Activated CD4-positive, alpha-beta T cell treated with anti-CD3 and anti-CD28 coated beads, Interleukin-2, amount 10 ng/mL, durations not matched to agents 24 days and 14 days (primary cell): ENCODE results near the gene ABHD16B. TPM values are rescaled to one million over a fixed set of nuclear protein-coding genes. Genes with fewer than 3 reads are reported as not detected.

Experiments used
- DNase-seq: peaks from one replicate; pipeline ENCODE4 v3.0.0; 2022
- H3K27ac Mint-ChIP-seq: one replicate; pipeline ENCODE4 v1.8.0; 2022; ENCODE audit warnings: mild to moderate bottlenecking, mixed read lengths
- H3K27me3 Mint-ChIP-seq: one replicate; pipeline ENCODE4 v1.8.0; 2022; ENCODE audit warnings: mixed read lengths
- H3K36me3 Mint-ChIP-seq: one replicate; pipeline ENCODE4 v1.8.0; 2022; ENCODE audit warnings: low read depth, mild to moderate bottlenecking, mixed read lengths
- H3K4me1 Mint-ChIP-seq: one replicate; pipeline ENCODE4 v1.8.0; 2021; ENCODE audit warnings: mixed read lengths
- H3K4me3 Mint-ChIP-seq: one replicate; pipeline ENCODE4 v1.8.0; 2022; ENCODE audit warnings: mild to moderate bottlenecking, moderate library complexity, mixed read lengths
- H3K9me3 Mint-ChIP-seq: one replicate; pipeline ENCODE4 v1.8.0; 2021; ENCODE audit warnings: mixed read lengths
- intact Hi-C: fragments of 100-400 bp; cut with micrococcal nuclease; formaldehyde crosslinking; loops from one replicate; pipeline ENCODE4 v1.15.1; 2023
- total RNA-seq: library from RNA; stranded (reverse); gene quantifications from 2 replicates; pipeline ENCODE4 v1.2.3, GENCODE V29; 2022

ABHD16B gene
- total RNA-seq, 1 donor from 2014 or later, result 0.19 TPM

DNA sequence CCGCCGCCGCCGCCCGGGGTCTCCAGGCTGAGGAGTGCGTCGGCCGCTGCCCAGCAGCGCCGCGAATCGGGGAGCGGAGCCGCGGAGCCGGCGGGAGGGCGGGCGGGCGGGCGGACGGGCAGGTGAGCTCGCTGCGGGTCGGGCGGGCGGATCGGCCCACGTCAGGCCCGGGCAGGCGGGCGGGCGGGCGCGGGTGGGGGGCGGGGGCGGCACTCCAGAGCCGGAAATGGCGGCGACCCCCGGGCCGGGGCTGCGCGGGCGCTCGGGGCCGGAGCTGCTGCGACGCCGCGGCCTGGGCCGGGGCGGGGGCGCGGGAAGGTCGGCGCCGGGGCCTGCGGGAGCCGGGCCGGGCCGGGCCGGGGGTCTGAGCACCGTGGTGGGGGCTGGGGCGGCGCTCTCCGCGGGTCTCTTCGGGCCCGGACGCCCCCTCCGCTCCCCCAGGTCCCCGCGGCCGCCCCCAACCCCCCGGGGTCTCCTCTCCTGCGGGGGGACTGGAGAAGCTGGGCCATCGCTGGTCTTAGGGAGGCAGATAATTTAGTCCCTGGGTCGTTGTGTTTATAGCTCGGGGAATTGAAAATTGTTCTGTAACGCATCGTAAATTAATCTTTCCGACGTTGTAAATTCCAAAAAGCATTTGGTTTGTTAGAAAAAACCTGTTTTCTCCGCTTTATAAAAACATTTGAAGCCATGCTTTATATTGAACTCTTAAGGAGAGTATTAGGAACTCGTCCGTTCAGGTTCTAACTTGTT, 34.1 kb downstream of the ABHD16B start:
- intact Hi-C loops, result loop anchor here (2.0 to 5.0 kb wide), 3 partner anchors 31 to 85 kb away; partner anchors contain the start of genes PRPF6, TPD52L2 and UCKL1
- peaks cover 35% of the 10 kb centered on the region for H3K4me1 Mint-ChIP-seq
- peaks cover 32% of the 10 kb centered on the region for H3K36me3 Mint-ChIP-seq
- no peak for DNase-seq
- peak overlapping the region; percentile 90 for H3K4me3 Mint-ChIP-seq
- peaks cover 3% of the 10 kb centered on the region for H3K27me3 Mint-ChIP-seq
- no peaks in the 10 kb centered on the region for H3K9me3 Mint-ChIP-seq
- peak overlapping the region; percentile 94 for H3K27ac Mint-ChIP-seq

- H3K36me3 Mint-ChIP-seq, result peaks cover 29% of the 10 kb centered on the region
- peaks cover 3% of the 10 kb centered on the region for H3K27me3 Mint-ChIP-seq
- peak; percentile 68 for DNase-seq
- peak overlapping the region; percentile 90 for H3K4me3 Mint-ChIP-seq
- H3K27ac Mint-ChIP-seq, result peak overlapping the region; percentile 94
- H3K9me3 Mint-ChIP-seq, result no peaks in the 10 kb centered on the region
- intact Hi-C loops, result loop anchor here (2.0 to 5.0 kb wide), 4 partner anchors 31 to 85 kb away; partner anchors contain the start of genes PRPF6, TPD52L2 and UCKL1
- H3K4me1 Mint-ChIP-seq, result peaks cover 38% of the 10 kb centered on the region
Measured at GRCh38 chr20:63895952-63896263, 34.6 kb downstream of the ABHD16B start.

GRCh38 chr20:63896264-63897105, 35.2 kb downstream of the ABHD16B start:
- intact Hi-C loops, result loop anchor here (2.0 to 5.0 kb wide), 2 partner anchors 40 to 61 kb away; partner anchors contain the start of gene UCKL1
- H3K4me1 Mint-ChIP-seq, result peaks cover 43% of the 10 kb centered on the region
- peak; percentile 79 for DNase-seq
- H3K27me3 Mint-ChIP-seq, result peaks cover 3% of the 10 kb centered on the region
- peak overlapping the region; percentile 90 for H3K4me3 Mint-ChIP-seq
- no peaks in the 10 kb centered on the region for H3K9me3 Mint-ChIP-seq
- H3K36me3 Mint-ChIP-seq, result peaks cover 25% of the 10 kb centered on the region
- peak overlapping the region; percentile 94 for H3K27ac Mint-ChIP-seq

- peaks cover 3% of the 10 kb centered on the region for H3K27me3 Mint-ChIP-seq
- intact Hi-C loops, result loop anchor here (2.0 to 5.0 kb wide), 2 partner anchors 39 to 59 kb away; partner anchors contain the start of gene UCKL1
- DNase-seq, result no peak
- H3K4me1 Mint-ChIP-seq, result peaks cover 48% of the 10 kb centered on the region
- H3K4me3 Mint-ChIP-seq, result peak overlapping the region; percentile 76
- no peaks in the 10 kb centered on the region for H3K9me3 Mint-ChIP-seq
- H3K36me3 Mint-ChIP-seq, result peaks cover 31% of the 10 kb centered on the region
- H3K27ac Mint-ChIP-seq, result peak overlapping the region; percentile 59
Measured at GRCh38 chr20:63897978-63898561, 36.8 kb downstream of the ABHD16B start.

- peak overlapping the region; percentile 41 for H3K27ac Mint-ChIP-seq
- H3K4me1 Mint-ChIP-seq, result peaks cover 52% of the 10 kb centered on the region
- no peak overlapping the region for H3K4me3 Mint-ChIP-seq
Measured at GRCh38 chr20:63898882-63899558, 37.7 kb downstream of the ABHD16B start.

GRCh38 chr20:63900413-63900812, 39.1 kb downstream of the ABHD16B start:
- Mint-ChIP-seq H3K36me3 (peaks cover 33% of the 10 kb centered on the region), H3K27ac (no peak overlapping the region), H3K27me3 (no peaks in the 10 kb centered on the region), H3K4me1 (peaks cover 54% of the 10 kb centered on the region), H3K9me3 (no peaks in the 10 kb centered on the region), H3K4me3 (no peak overlapping the region)
- DNase-seq, result no peak
- intact Hi-C loops, result loop anchor here (5.0 kb wide), 1 partner anchor 222 kb away; no protein-coding TSS in a partner anchor

More at GRCh38 chr20:63898882-63899558, 37.7 kb downstream of the ABHD16B start:
- Mint-ChIP-seq H3K27me3 (peaks cover 2% of the 10 kb centered on the region), H3K9me3 (no peaks in the 10 kb centered on the region), H3K36me3 (peaks cover 33% of the 10 kb centered on the region)
- intact Hi-C loops, result loop anchor here (5.0 kb wide), 1 partner anchor 58 kb away; the partner anchor contains the start of gene UCKL1
- DNase-seq, result no peak

DNA sequence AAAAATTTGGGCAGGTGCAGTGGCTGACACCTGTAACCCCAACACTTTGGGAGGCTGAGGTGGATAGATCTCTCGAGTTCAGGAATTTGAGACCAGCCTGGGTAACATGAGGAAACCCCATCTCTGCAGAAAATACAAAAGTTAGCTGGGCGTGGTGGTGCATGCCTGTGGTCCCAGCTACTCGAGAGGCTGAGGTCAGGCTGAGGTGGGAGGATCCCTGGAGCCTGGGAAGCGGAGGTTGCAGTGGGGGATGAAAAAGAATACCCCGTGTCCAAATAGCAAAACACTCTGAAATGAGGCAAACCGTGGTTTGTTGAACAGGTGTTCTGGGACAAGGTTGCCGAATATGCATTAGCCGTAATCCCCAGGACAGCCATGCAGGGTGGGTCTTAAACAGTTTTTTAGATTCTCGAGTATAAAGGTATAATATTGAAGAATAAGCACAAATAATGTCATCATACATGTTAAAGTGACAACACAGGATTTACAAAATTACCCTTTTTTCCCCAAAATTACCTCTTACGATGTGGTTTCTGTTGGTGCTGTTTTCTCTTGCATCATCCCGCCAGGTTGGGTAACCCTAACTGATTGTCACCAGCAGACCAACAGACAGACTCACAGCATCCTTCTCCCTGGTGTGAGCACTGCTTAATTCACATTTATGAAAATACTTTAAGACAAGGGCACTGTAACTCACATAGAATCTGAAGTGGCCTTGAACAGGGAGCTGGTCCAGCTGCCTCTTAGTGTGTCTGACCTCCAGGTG, 42.7 kb downstream of the ABHD16B start:
- no peak for DNase-seq
- Mint-ChIP-seq H3K27ac (peak overlapping the region; percentile 47), H3K27me3 (no peaks in the 10 kb centered on the region), H3K4me1 (peaks cover 33% of the 10 kb centered on the region), H3K4me3 (no peak overlapping the region), H3K9me3 (no peaks in the 10 kb centered on the region), H3K36me3 (peaks cover 16% of the 10 kb centered on the region)
- intact Hi-C loops, result loop anchor here (5.0 kb wide), 1 partner anchor 218 kb away; no protein-coding TSS in a partner anchor

GRCh38 chr20:63908008-63908682, 46.8 kb downstream of the ABHD16B start:
- no peaks in the 10 kb centered on the region for H3K27me3 Mint-ChIP-seq
- no peaks in the 10 kb centered on the region for H3K9me3 Mint-ChIP-seq
- peaks cover 10% of the 10 kb centered on the region for H3K36me3 Mint-ChIP-seq
- peaks cover 31% of the 10 kb centered on the region for H3K4me1 Mint-ChIP-seq
- H3K4me3 Mint-ChIP-seq, result no peak overlapping the region
- intact Hi-C loops, result no loop called here
- no peak for DNase-seq
- peak overlapping the region; percentile 4 for H3K27ac Mint-ChIP-seq

DNA sequence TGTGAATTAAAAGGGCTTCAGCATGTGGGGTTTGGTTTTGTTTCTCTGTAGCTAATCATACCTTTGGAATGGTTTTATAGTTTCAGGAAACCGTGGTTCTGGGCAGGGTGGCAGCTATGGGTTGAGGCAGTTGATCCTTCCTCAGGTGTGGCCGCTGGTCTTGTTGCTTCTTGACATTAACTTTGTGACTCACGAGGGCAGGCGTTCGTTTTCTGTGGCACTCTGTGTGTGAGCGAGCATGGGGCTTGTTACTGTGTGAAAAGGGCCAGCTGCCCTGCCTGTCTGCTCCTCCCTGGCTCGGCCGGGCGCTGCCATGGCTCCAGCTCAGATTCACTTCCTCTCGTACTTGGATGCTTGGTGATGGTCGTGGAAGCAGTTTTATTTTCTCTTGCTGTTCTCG, 49.9 kb downstream of the ABHD16B start:
- no peak for DNase-seq
- Mint-ChIP-seq H3K27me3 (no peaks in the 10 kb centered on the region), H3K4me3 (no peak overlapping the region), H3K27ac (peak overlapping the region; percentile 35), H3K36me3 (peaks cover 14% of the 10 kb centered on the region), H3K4me1 (peaks cover 23% of the 10 kb centered on the region), H3K9me3 (no peaks in the 10 kb centered on the region)
- intact Hi-C loops, result no loop called here

Other genes with a start within 250 kb of the ABHD16B start
- gene GMEB2, start 234.4 kb upstream of the ABHD16B start, total RNA-seq, result 13.9 and 14.1 TPM in 2 replicates
- 9.7 and 10.7 TPM in 2 replicates for gene STMN3, start 208.1 kb upstream of the ABHD16B start, total RNA-seq
- gene RTEL1, start 203.2 kb upstream of the ABHD16B start, total RNA-seq, result 60.7 and 64.7 TPM in 2 replicates
- not detected in 2 replicates for gene TNFRSF6B, start 164.8 kb upstream of the ABHD16B start, total RNA-seq
- gene ARFRP1, start 153.5 kb upstream of the ABHD16B start, total RNA-seq, result 63.4 and 70.4 TPM in 2 replicates
- 37.3 and 38.1 TPM in 2 replicates for gene ZGPAT, start 153.5 kb upstream of the ABHD16B start, total RNA-seq
- gene LIME1, start 124.8 kb upstream of the ABHD16B start, total RNA-seq, result 10.1 and 12.2 TPM in 2 replicates
- gene SLC2A4RG, start 121.7 kb upstream of the ABHD16B start, total RNA-seq, result 41.0 and 43.6 TPM in 2 replicates
- 0.84 and 1.0 TPM in 2 replicates for gene ZBTB46, start 30.2 kb upstream of the ABHD16B start, total RNA-seq
- gene TPD52L2, start 3.8 kb downstream of the ABHD16B start, total RNA-seq, result 75.9 and 78.8 TPM in 2 replicates
- gene DNAJC5, start 33.6 kb downstream of the ABHD16B start, total RNA-seq, result 42.3 and 43.1 TPM in 2 replicates
- gene UCKL1, start 94.9 kb downstream of the ABHD16B start, total RNA-seq, result 48.1 and 49.5 TPM in 2 replicates
- gene ZNF512B, start 108.4 kb downstream of the ABHD16B start, total RNA-seq, result 26.0 and 26.9 TPM in 2 replicates
- gene SAMD10, start 118.1 kb downstream of the ABHD16B start, total RNA-seq, result 34.4 and 37.5 TPM in 2 replicates
- gene PRPF6, start 119.6 kb downstream of the ABHD16B start, total RNA-seq, result 79.5 and 81.3 TPM in 2 replicates
- 5.5 and 6.8 TPM in 2 replicates for gene C20orf204, start 174.7 kb downstream of the ABHD16B start, total RNA-seq
- gene SOX18, start 188.1 kb downstream of the ABHD16B start, total RNA-seq, result 0.84 and 0.92 TPM in 2 replicates
- 35.4 and 36.8 TPM in 2 replicates for gene TCEA2, start 201.7 kb downstream of the ABHD16B start, total RNA-seq
- gene RGS19, start 218.0 kb downstream of the ABHD16B start, total RNA-seq, result 50.0 TPM in 2 replicates
- gene OPRL1, start 218.6 kb downstream of the ABHD16B start, total RNA-seq, result 0.23 and 0.28 TPM in 2 replicates
- gene LKAAEAR1, start 222.9 kb downstream of the ABHD16B start, total RNA-seq, result 0.23 TPM in 1 of 2 replicates, not detected in the other
- gene NPBWR2, start 246.1 kb downstream of the ABHD16B start, total RNA-seq, result not detected in 2 replicates